ENCODE measurements around the gene EEFSEC. TPM values are rescaled to one million over a fixed set of nuclear protein-coding genes. Genes with fewer than 3 reads are reported as not detected.

Gene EEFSEC
- total and polyA plus RNA-seq, 2 of the 8 experiments (the other 6 are each of a cell fraction or from before 2014, with no cell fraction given), result 13.1 to 19.8 TPM

DNA sequence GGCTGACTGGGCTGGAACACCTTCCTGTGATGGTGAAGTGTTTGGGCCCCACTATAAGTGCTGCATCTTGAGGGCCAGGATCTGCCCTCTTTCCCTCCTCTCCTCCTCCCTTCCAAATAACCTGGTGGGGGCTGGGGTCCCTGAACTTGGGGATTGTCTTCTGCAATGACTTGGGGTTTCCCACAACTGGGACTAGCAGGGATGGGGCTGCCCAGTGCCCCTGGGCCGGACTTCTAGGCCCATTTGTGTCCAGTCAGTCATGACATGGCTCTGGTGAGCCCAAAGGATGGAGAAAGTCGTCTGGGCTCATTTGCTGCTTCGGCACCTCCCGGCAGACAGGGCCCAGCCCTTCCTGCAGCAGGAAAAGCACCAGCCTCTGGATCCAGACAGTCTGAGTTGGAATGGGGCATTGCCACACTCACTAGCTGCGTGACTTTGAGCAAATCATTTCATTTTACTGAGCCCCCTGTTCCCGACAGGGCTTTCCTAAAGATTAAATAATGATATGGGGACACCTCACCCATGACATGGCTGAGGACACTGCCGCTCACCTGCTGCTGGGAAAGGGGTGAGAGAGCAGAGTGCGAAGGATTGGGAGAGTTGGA lies 200.2 kb downstream of the EEFSEC start:
- ChIA-PET CTCF (ENCODE audit: partially characterized antibody) (no interaction called here), POLR2A (ENCODE audit: partially characterized antibody) (no interaction called here)
- H2AFZ ChIP-seq (ENCODE audit: low read length), result no peak overlapping the region
- WGBS, 2 experiments (ENCODE audit: extremely low coverage in 1 of 2, insufficient coverage in 1 of 2, insufficient read length in 1 of 2, insufficient replicate concordance in 2 of 2, low coverage in 1 of 2, low lambda C conversion rate in 2 of 2, missing lambda C conversion rate in 1 of 2), result 90% methylated on average over 7 of the region's 8 CpGs; no CpG with 5 or more reads in 1 of the 2 experiments
- no peaks in the 10 kb centered on the region for H3K36me3 ChIP-seq (ENCODE audit: control insufficient read depth in 2 of 4, insufficient read depth in 4 of 4, low read length in 3 of 4)
- no peak overlapping the region for H2BK5ac ChIP-seq (ENCODE audit: low read depth, low read length)
- H3K23ac ChIP-seq (ENCODE audit: insufficient read length), result no peak overlapping the region
- H4K20me1 ChIP-seq (replicated peaks in 1 of 2; ENCODE audit: control insufficient read depth in 1 of 2, insufficient read depth in 2 of 2, low read length in 2 of 2), result no peaks in the 10 kb centered on the region
- no peak overlapping the region for H3K56ac ChIP-seq (replicated peaks; ENCODE audit: insufficient read length, low read depth, low read length)
- H4K91ac ChIP-seq (replicated peaks; ENCODE audit: insufficient read length, low read length), result no peak overlapping the region
- no peak overlapping the region for H2BK120ac ChIP-seq (replicated peaks; ENCODE audit: low read depth, low read length)
- H3K27ac ChIP-seq (ENCODE audit: low read depth, low read length), result no peak overlapping the region
- H2AK5ac ChIP-seq (ENCODE audit: low read depth, low read length), result no peak overlapping the region
- no peaks in the 10 kb centered on the region for H3K23me2 ChIP-seq (ENCODE audit: low read depth, low read length)
- no peak overlapping the region; the same call in 1 of the 2 replicates for H4K8ac ChIP-seq (ENCODE audit: extremely low read depth, insufficient read depth, low read length)
- no peaks in the 10 kb centered on the region for H3K27me3 ChIP-seq (replicated peaks in 1 of 4; ENCODE audit: control insufficient read depth in 3 of 4, extremely low read depth in 1 of 4, insufficient read depth in 3 of 4, low read length in 3 of 4)
- H3K9ac ChIP-seq (replicated peaks in 1 of 4; ENCODE audit: extremely low read depth in 1 of 4, low read depth in 3 of 4, low read length in 3 of 4), result no peak overlapping the region
- H3K4me1 ChIP-seq (replicated peaks in 1 of 4; ENCODE audit: control insufficient read depth in 3 of 4, insufficient read depth in 4 of 4, low read length in 3 of 4), result peaks cover 5 to 10% (median 9%) of the 10 kb centered on the region in 4 experiments
- no peak overlapping the region for H2BK15ac ChIP-seq (ENCODE audit: low read length)
- DNase-seq (ENCODE audit: low read depth in 1 of 2, low spot score in 2 of 2), result no peak
- H3K4me3 ChIP-seq (ENCODE audit: extremely low read depth in 1 of 4, insufficient read depth in 2 of 4, low read depth in 3 of 4, low read length in 4 of 4), result no peak overlapping the region
- no peaks in the 10 kb centered on the region for H3K79me2 ChIP-seq (ENCODE audit: control insufficient read depth in 1 of 2, insufficient read depth in 2 of 2, low read length in 2 of 2)
- TF ChIP-seq FOSL1 (IDR thresholded peaks at IDR 0.05; ENCODE audit: insufficient read depth, low read depth, low read length) (no peak), HDAC2 (IDR thresholded peaks at IDR 0.05; ENCODE audit: borderline replicate concordance in 1 of 2, low read depth in 2 of 2, low read length in 2 of 2) (no peak), KDM4A (IDR thresholded peaks at IDR 0.05; ENCODE audit: low read depth, low read length, severe bottlenecking) (no peak), SP4 (IDR thresholded peaks at IDR 0.05; ENCODE audit: low read length) (no peak)
- H2BK12ac ChIP-seq (ENCODE audit: low read depth, low read length), result no peak overlapping the region
- H3K9me3 ChIP-seq (ENCODE audit: insufficient read depth in 2 of 2, low read depth in 1 of 2, low read length in 1 of 2), result no peaks in the 10 kb centered on the region
- no peak for FAIRE-seq
- no peak overlapping the region for H3K4me2 ChIP-seq (ENCODE audit: insufficient read depth in 1 of 2, low read depth in 2 of 2, low read length in 2 of 2)
- no peak overlapping the region for H4K5ac ChIP-seq (ENCODE audit: insufficient read length, low read depth, low read length)
- no peak overlapping the region for H3K14ac ChIP-seq (ENCODE audit: insufficient read length)
- no peak overlapping the region for H3K4ac ChIP-seq (replicated peaks; ENCODE audit: insufficient read length, low read depth, low read length)
- no peak overlapping the region for H3K18ac ChIP-seq (ENCODE audit: extremely low read depth, low read length)
- H2BK20ac ChIP-seq (ENCODE audit: low read length), result no peak overlapping the region
- H3K79me1 ChIP-seq (ENCODE audit: low read depth, low read length), result no peaks in the 10 kb centered on the region
